Measurements from ENCODE around the gene SLIT3.

The SLIT3 gene

GRCh38 chr5:168932400-168933189 lies 368.3 kb downstream of the SLIT3 start:
- Mint-ChIP-seq H3K27ac (no peak overlapping the region), H3K36me3 (no peaks in the 10 kb centered on the region), H3K4me3 (no peak overlapping the region), H3K27me3 (peaks cover 2% of the 10 kb centered on the region), H3K4me1 (no peaks in the 10 kb centered on the region), H3K9me3 (no peaks in the 10 kb centered on the region)

GRCh38 chr5:168931638-168932345 lies 369.1 kb downstream of the SLIT3 start:
- Mint-ChIP-seq H3K4me3 (no peak overlapping the region), H3K27me3 (peaks cover 2% of the 10 kb centered on the region), H3K4me1 (no peaks in the 10 kb centered on the region), H3K27ac (no peak overlapping the region), H3K36me3 (no peaks in the 10 kb centered on the region), H3K9me3 (no peaks in the 10 kb centered on the region)

GRCh38 chr5:168929656-168930055 lies 371.3 kb downstream of the SLIT3 start:
- H3K27ac Mint-ChIP-seq = no peak overlapping the region
- H3K27me3 Mint-ChIP-seq = peaks cover 3% of the 10 kb centered on the region
- no peaks in the 10 kb centered on the region for H3K9me3 Mint-ChIP-seq
- H3K36me3 Mint-ChIP-seq = no peaks in the 10 kb centered on the region
- no peak overlapping the region for H3K4me3 Mint-ChIP-seq
- H3K4me1 Mint-ChIP-seq = no peaks in the 10 kb centered on the region

- Mint-ChIP-seq H3K4me1 (no peaks in the 10 kb centered on the region), H3K36me3 (no peaks in the 10 kb centered on the region), H3K27me3 (peaks cover 13% of the 10 kb centered on the region), H3K27ac (no peak overlapping the region), H3K9me3 (no peaks in the 10 kb centered on the region), H3K4me3 (no peak overlapping the region)
Measured at GRCh38 chr5:168925160-168925559, 375.8 kb downstream of the SLIT3 start.

- H3K9me3 Mint-ChIP-seq = no peaks in the 10 kb centered on the region
- no peak overlapping the region for H3K27ac Mint-ChIP-seq
- peaks cover 24% of the 10 kb centered on the region for H3K27me3 Mint-ChIP-seq
- no peaks in the 10 kb centered on the region for H3K36me3 Mint-ChIP-seq
- H3K4me1 Mint-ChIP-seq = no peaks in the 10 kb centered on the region
- no peak overlapping the region for H3K4me3 Mint-ChIP-seq
Measured at GRCh38 chr5:168921147-168921866, 379.6 kb downstream of the SLIT3 start.

- Mint-ChIP-seq H3K36me3 (no peaks in the 10 kb centered on the region), H3K27ac (no peak overlapping the region), H3K4me1 (no peaks in the 10 kb centered on the region), H3K4me3 (no peak overlapping the region), H3K9me3 (no peaks in the 10 kb centered on the region), H3K27me3 (peaks cover 24% of the 10 kb centered on the region)
Measured at GRCh38 chr5:168920019-168920810, 380.7 kb downstream of the SLIT3 start.

GRCh38 chr5:168917947-168918600 lies 382.9 kb downstream of the SLIT3 start:
- no peaks in the 10 kb centered on the region for H3K4me1 Mint-ChIP-seq
- no peak overlapping the region for H3K27ac Mint-ChIP-seq
- no peaks in the 10 kb centered on the region for H3K9me3 Mint-ChIP-seq
- H3K36me3 Mint-ChIP-seq = no peaks in the 10 kb centered on the region
- peaks cover 24% of the 10 kb centered on the region for H3K27me3 Mint-ChIP-seq
- H3K4me3 Mint-ChIP-seq = no peak overlapping the region

GRCh38 chr5:168916852-168917251 lies 384.1 kb downstream of the SLIT3 start:
- Mint-ChIP-seq H3K27ac (no peak overlapping the region), H3K36me3 (no peaks in the 10 kb centered on the region), H3K4me3 (no peak overlapping the region), H3K9me3 (no peaks in the 10 kb centered on the region), H3K27me3 (peaks cover 28% of the 10 kb centered on the region), H3K4me1 (no peaks in the 10 kb centered on the region)

GRCh38 chr5:168916266-168916665 lies 384.7 kb downstream of the SLIT3 start:
- H3K4me3 Mint-ChIP-seq = no peak overlapping the region
- H3K9me3 Mint-ChIP-seq = no peaks in the 10 kb centered on the region
- H3K27ac Mint-ChIP-seq = no peak overlapping the region
- H3K4me1 Mint-ChIP-seq = no peaks in the 10 kb centered on the region
- no peaks in the 10 kb centered on the region for H3K36me3 Mint-ChIP-seq
- peaks cover 25% of the 10 kb centered on the region for H3K27me3 Mint-ChIP-seq

GRCh38 chr5:168914491-168914890 lies 386.4 kb downstream of the SLIT3 start:
- no peak overlapping the region for H3K27ac Mint-ChIP-seq
- no peaks in the 10 kb centered on the region for H3K36me3 Mint-ChIP-seq
- peaks cover 13% of the 10 kb centered on the region for H3K27me3 Mint-ChIP-seq
- H3K4me1 Mint-ChIP-seq = no peaks in the 10 kb centered on the region
- no peaks in the 10 kb centered on the region for H3K9me3 Mint-ChIP-seq
- no peak overlapping the region for H3K4me3 Mint-ChIP-seq

- Mint-ChIP-seq H3K4me1 (no peaks in the 10 kb centered on the region), H3K27ac (no peak overlapping the region)
Measured at GRCh38 chr5:168910874-168911273, 390.1 kb downstream of the SLIT3 start.

GRCh38 chr5:168908207-168908606 lies 392.7 kb downstream of the SLIT3 start:
- Mint-ChIP-seq H3K27ac (no peak overlapping the region), H3K36me3 (no peaks in the 10 kb centered on the region), H3K4me3 (no peak overlapping the region), H3K9me3 (no peaks in the 10 kb centered on the region), H3K4me1 (no peaks in the 10 kb centered on the region), H3K27me3 (peaks cover 5% of the 10 kb centered on the region)

More at GRCh38 chr5:168910874-168911273, 390.1 kb downstream of the SLIT3 start:
- Mint-ChIP-seq H3K27me3 (peaks cover 5% of the 10 kb centered on the region), H3K9me3 (no peaks in the 10 kb centered on the region), H3K36me3 (no peaks in the 10 kb centered on the region), H3K4me3 (no peak overlapping the region)

GRCh38 chr5:168903061-168903460 lies 397.9 kb downstream of the SLIT3 start:
- no peaks in the 10 kb centered on the region for H3K36me3 Mint-ChIP-seq
- no peaks in the 10 kb centered on the region for H3K4me1 Mint-ChIP-seq
- no peak overlapping the region for H3K27ac Mint-ChIP-seq
- no peaks in the 10 kb centered on the region for H3K9me3 Mint-ChIP-seq
- peaks cover 2% of the 10 kb centered on the region for H3K27me3 Mint-ChIP-seq
- no peak overlapping the region for H3K4me3 Mint-ChIP-seq

GRCh38 chr5:168899673-168900072 lies 401.3 kb downstream of the SLIT3 start:
- Mint-ChIP-seq H3K27me3 (peaks cover 2% of the 10 kb centered on the region), H3K4me3 (no peak overlapping the region), H3K4me1 (no peaks in the 10 kb centered on the region), H3K9me3 (no peaks in the 10 kb centered on the region), H3K36me3 (no peaks in the 10 kb centered on the region), H3K27ac (no peak overlapping the region)

- Mint-ChIP-seq H3K27me3 (peaks cover 4% of the 10 kb centered on the region), H3K9me3 (no peaks in the 10 kb centered on the region), H3K4me1 (no peaks in the 10 kb centered on the region), H3K36me3 (no peaks in the 10 kb centered on the region), H3K4me3 (no peak overlapping the region), H3K27ac (no peak overlapping the region)
Measured at GRCh38 chr5:168899264-168899663, 401.7 kb downstream of the SLIT3 start.
